MM.1S (cell line): Measurements from ENCODE around the gene LYPD3.

ENCODE experiments used
- DNase-seq: peaks from one replicate; pipeline ENCODE4 v3.0.0-alpha.2; 2015
- H2AFZ ChIP-seq: fragments of 300-600 bp; sonication (generic); 2 replicates; pipeline ENCODE4 v1.6.0; 2016; ENCODE audit warnings: antibody characterized with exemption, low read length
- H3F3A ChIP-seq: fragments of 300-600 bp; sonication (generic); 2 replicates; pipeline ENCODE4 v1.6.1; 2016; ENCODE audit warnings: mild to moderate bottlenecking, antibody characterized with exemption, low read length, moderate library complexity, mixed read lengths; ENCODE audit not compliant: insufficient read depth
- H3K27ac ChIP-seq: fragments of 300-600 bp; sonication (generic); 2 replicates; pipeline ENCODE4 v1.5.1; 2016; ENCODE audit warnings: mild to moderate bottlenecking, low read length
- H3K27me3 ChIP-seq: fragments of 300-600 bp; sonication (generic); replicated peaks from 2 replicates; pipeline ENCODE4 v1.6.0; 2016; ENCODE audit warnings: low read length; ENCODE audit not compliant: insufficient read depth
- H3K36me3 ChIP-seq: fragments of 300-600 bp; sonication (generic); replicated peaks from 2 replicates; pipeline ENCODE4 v1.6.1; 2016; ENCODE audit warnings: mild to moderate bottlenecking, low read length, mixed read lengths; ENCODE audit not compliant: insufficient read depth
- H3K4me1 ChIP-seq: fragments of 300-600 bp; sonication (generic); 2 replicates; pipeline ENCODE4 v1.6.1; 2016; ENCODE audit warnings: low read length, mixed read lengths
- H3K4me2 ChIP-seq: fragments of 300-600 bp; sonication (generic); 2 replicates; pipeline ENCODE4 v1.6.0; 2016; ENCODE audit warnings: low read depth, low read length
- H3K4me3 ChIP-seq: fragments of 300-600 bp; sonication (generic); 2 replicates; pipeline ENCODE4 v1.5.1; 2016; ENCODE audit warnings: low read length, mixed read lengths
- H3K79me2 ChIP-seq: fragments of 300-600 bp; sonication (generic); 2 replicates; pipeline ENCODE4 v1.6.1; 2016; ENCODE audit warnings: mixed run types, low read length, mixed read lengths
- H3K9ac ChIP-seq: fragments of 300-600 bp; sonication (generic); 2 replicates; pipeline ENCODE4 v1.6.1; 2016; ENCODE audit warnings: low read length, mixed read lengths
- H3K9me2 ChIP-seq: fragments of 300-600 bp; sonication (generic); replicated peaks from 2 replicates; pipeline ENCODE4 v1.6.1; 2016; ENCODE audit warnings: mild to moderate bottlenecking, low read length, mixed read lengths; ENCODE audit not compliant: insufficient read depth
- H3K9me3 ChIP-seq: fragments of 300-600 bp; sonication (generic); replicated peaks from 2 replicates; pipeline ENCODE4 v1.6.1; 2016; ENCODE audit warnings: mild to moderate bottlenecking, low read length, mixed read lengths; ENCODE audit not compliant: insufficient read depth
- H4K20me1 ChIP-seq: fragments of 300-600 bp; sonication (generic); 2 replicates; pipeline ENCODE4 v1.6.1; 2016; ENCODE audit warnings: mild to moderate bottlenecking, low read length, moderate library complexity, mixed read lengths; ENCODE audit not compliant: insufficient read depth
- CTCF ChIP-seq: fragments of 300-600 bp; sonication (generic); IDR thresholded peaks from 2 replicates; pipeline ENCODE4 v1.5.1; 2016; ENCODE audit warnings: antibody characterized with exemption, low read length, mixed read lengths
- EZH2 ChIP-seq: fragments of 300-600 bp; sonication (generic); optimal IDR thresholded peaks from 2 replicates; pipeline ENCODE3; 2017; ENCODE audit warnings: low read depth, mild to moderate bottlenecking, antibody characterized with exemption, low read length, mixed read lengths
- EZH2phosphoT487 ChIP-seq: fragments of 300-600 bp; sonication (generic); IDR thresholded peaks from 2 replicates; pipeline ENCODE4 v1.6.1; 2018; ENCODE audit warnings: antibody characterized with exemption, low read length

Gene LYPD3

GRCh38 chr19:43498233-43498842 lies 32.9 kb upstream of the LYPD3 start:
- no peak overlapping the region for H3K9ac ChIP-seq
- no peak overlapping the region for H3K27ac ChIP-seq

GRCh38 chr19:43496960-43497359 lies 31.6 kb upstream of the LYPD3 start:
- DNase-seq, result no peak
- no peaks in the 10 kb centered on the region for H3K27me3 ChIP-seq
- H4K20me1 ChIP-seq, result no peaks in the 10 kb centered on the region
- H3K36me3 ChIP-seq, result no peaks in the 10 kb centered on the region
- H3K9me3 ChIP-seq, result no peaks in the 10 kb centered on the region
- H3K4me1 ChIP-seq, result no peaks in the 10 kb centered on the region
- no peak overlapping the region for H2AFZ ChIP-seq
- no peaks in the 10 kb centered on the region for H3K79me2 ChIP-seq
- no peak overlapping the region for H3K27ac ChIP-seq
- TF ChIP-seq CTCF, result no peak
- no peak for TF ChIP-seq EZH2
- TF ChIP-seq EZH2phosphoT487, result no peak
- no peaks in the 10 kb centered on the region for H3F3A ChIP-seq
- H3K4me3 ChIP-seq, result no peak overlapping the region
- H3K9ac ChIP-seq, result no peak overlapping the region
- H3K4me2 ChIP-seq, result no peak overlapping the region
- no peaks in the 10 kb centered on the region for H3K9me2 ChIP-seq

More at GRCh38 chr19:43498233-43498842, 32.9 kb upstream of the LYPD3 start:
- H3F3A ChIP-seq, result no peaks in the 10 kb centered on the region
- H2AFZ ChIP-seq, result no peak overlapping the region
- DNase-seq, result no peak
- H3K36me3 ChIP-seq, result no peaks in the 10 kb centered on the region
- H3K79me2 ChIP-seq, result no peaks in the 10 kb centered on the region
- H3K27me3 ChIP-seq, result no peaks in the 10 kb centered on the region
- H3K4me3 ChIP-seq, result no peak overlapping the region
- no peaks in the 10 kb centered on the region for H4K20me1 ChIP-seq
- H3K4me2 ChIP-seq, result no peak overlapping the region
- H3K4me1 ChIP-seq, result peaks cover 5% of the 10 kb centered on the region
- no peaks in the 10 kb centered on the region for H3K9me2 ChIP-seq
- no peaks in the 10 kb centered on the region for H3K9me3 ChIP-seq
- no peak for TF ChIP-seq EZH2
- no peak for TF ChIP-seq EZH2phosphoT487
- no peak for TF ChIP-seq CTCF

- H3K79me2 ChIP-seq, result no peaks in the 10 kb centered on the region
- H2AFZ ChIP-seq, result no peak overlapping the region
- DNase-seq, result no peak
- no peak overlapping the region for H3K4me2 ChIP-seq
- H3K9ac ChIP-seq, result no peak overlapping the region
- no peaks in the 10 kb centered on the region for H3K9me2 ChIP-seq
- no peak for TF ChIP-seq CTCF
- TF ChIP-seq EZH2phosphoT487, result no peak
- no peak for TF ChIP-seq EZH2
- H3K36me3 ChIP-seq, result no peaks in the 10 kb centered on the region
- no peaks in the 10 kb centered on the region for H3K9me3 ChIP-seq
- H3K27ac ChIP-seq, result no peak overlapping the region
- no peak overlapping the region for H3K4me3 ChIP-seq
- no peaks in the 10 kb centered on the region for H4K20me1 ChIP-seq
- H3K4me1 ChIP-seq, result no peaks in the 10 kb centered on the region
- H3K27me3 ChIP-seq, result no peaks in the 10 kb centered on the region
- H3F3A ChIP-seq, result no peaks in the 10 kb centered on the region
Observed at GRCh38 chr19:43495082-43495481, 29.7 kb upstream of the LYPD3 start.
